Calu3 (cell line): ENCODE data around the gene IRX5. TPM values are rescaled to one million over a fixed set of nuclear protein-coding genes. Genes with fewer than 3 reads are reported as not detected.

Experiments used
- BruUV-seq: library from RNA; stranded (reverse); fragments of 400-500 nt; replicated peaks from 2 replicates; lab custom pipeline; 2021; lab: Mats Ljungman, UMichigan
- CTCF ChIA-PET: fragments of 300-600 bp; sonication (Branson Sonifier 250); formaldehyde crosslinking; loops from one replicate; lab custom pipeline; 2022; ENCODE audit warnings: antibody characterized with exemption; lab: Charles Lee
- DNase-seq: peaks from one replicate; pipeline ENCODE4 v3.0.0; 2022
- H3K27ac Mint-ChIP-seq: one replicate; pipeline ENCODE4 v1.8.0; 2022; ENCODE audit warnings: mixed read lengths; ENCODE audit not compliant: unreplicated experiment
- H3K27me3 Mint-ChIP-seq: one replicate; pipeline ENCODE4 v1.8.0; 2022; ENCODE audit warnings: mixed read lengths; ENCODE audit not compliant: unreplicated experiment
- H3K36me3 Mint-ChIP-seq: one replicate; pipeline ENCODE4 v1.8.0; 2022; ENCODE audit warnings: mild to moderate bottlenecking, moderate library complexity, mixed read lengths; ENCODE audit not compliant: insufficient read depth, unreplicated experiment
- H3K4me1 Mint-ChIP-seq: one replicate; pipeline ENCODE4 v1.8.0; 2022; ENCODE audit warnings: mild to moderate bottlenecking, low read depth, mixed read lengths; ENCODE audit not compliant: unreplicated experiment
- H3K4me3 Mint-ChIP-seq: one replicate; pipeline ENCODE4 v1.8.0; 2022; ENCODE audit warnings: mild to moderate bottlenecking, low read depth, moderate library complexity, mixed read lengths; ENCODE audit not compliant: unreplicated experiment
- H3K9me3 Mint-ChIP-seq: one replicate; pipeline ENCODE4 v1.8.0; 2022; ENCODE audit warnings: low read depth, mixed read lengths; ENCODE audit not compliant: unreplicated experiment
- intact Hi-C: fragments of 100-400 bp; cut with micrococcal nuclease; formaldehyde crosslinking; loops from one replicate; pipeline ENCODE4 v1.10.0; 2022; ENCODE audit not compliant: unreplicated experiment
- total RNA-seq: library from RNA; stranded (reverse); gene quantifications from 2 replicates; pipeline ENCODE4 v1.2.3, GENCODE V29; 2022
- TF ChIP-seq, protein P1 (sequence below): fragments of 200-600 bp; IDR thresholded peaks from one replicate; pipeline ENCODE4 v1.8.0; 2022; ENCODE audit warnings: antibody characterized with exemption; ENCODE audit not compliant: unreplicated experiment

IRX5 gene
- total RNA-seq, 1 experiment from 2014 or later, result 2.5 TPM

DNA sequence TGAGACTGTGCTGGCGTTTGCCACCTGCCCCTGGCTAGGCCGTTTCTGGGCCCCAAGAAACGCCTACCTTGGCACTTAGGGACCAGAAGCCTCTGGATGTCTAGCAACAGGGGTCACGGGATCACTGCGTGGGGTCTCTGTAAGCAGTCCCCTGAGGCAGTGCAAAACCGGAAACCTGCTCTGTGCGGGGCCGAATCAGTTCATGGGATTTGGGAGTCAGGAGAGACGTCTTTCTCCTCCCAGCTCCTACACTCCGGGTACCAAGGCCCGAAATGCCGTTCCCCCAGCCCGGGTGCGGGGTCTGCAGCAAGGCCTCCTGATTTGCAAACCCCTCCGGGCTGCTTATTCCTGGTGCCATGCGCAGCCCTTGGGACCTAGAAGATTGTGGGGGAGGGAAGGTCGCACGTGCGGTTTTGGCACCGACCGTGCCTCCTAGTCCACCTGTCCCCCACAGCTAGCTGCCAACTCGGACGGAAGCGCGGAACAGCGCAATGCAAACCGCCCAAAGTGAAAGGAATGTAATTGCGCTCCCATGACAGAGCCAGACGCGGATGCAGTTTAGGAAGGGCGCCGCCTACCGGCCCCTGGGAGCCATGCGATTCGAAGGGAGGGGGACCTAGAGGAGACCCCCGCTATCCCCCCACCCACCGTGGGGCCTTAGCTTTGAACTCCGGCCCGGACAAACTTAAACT, 6.5 kb downstream of the IRX5 start:
- H3K27me3 Mint-ChIP-seq, result no peaks in the 10 kb centered on the region
- H3K4me1 Mint-ChIP-seq, result no peaks in the 10 kb centered on the region
- TF ChIP-seq, protein P1, sequence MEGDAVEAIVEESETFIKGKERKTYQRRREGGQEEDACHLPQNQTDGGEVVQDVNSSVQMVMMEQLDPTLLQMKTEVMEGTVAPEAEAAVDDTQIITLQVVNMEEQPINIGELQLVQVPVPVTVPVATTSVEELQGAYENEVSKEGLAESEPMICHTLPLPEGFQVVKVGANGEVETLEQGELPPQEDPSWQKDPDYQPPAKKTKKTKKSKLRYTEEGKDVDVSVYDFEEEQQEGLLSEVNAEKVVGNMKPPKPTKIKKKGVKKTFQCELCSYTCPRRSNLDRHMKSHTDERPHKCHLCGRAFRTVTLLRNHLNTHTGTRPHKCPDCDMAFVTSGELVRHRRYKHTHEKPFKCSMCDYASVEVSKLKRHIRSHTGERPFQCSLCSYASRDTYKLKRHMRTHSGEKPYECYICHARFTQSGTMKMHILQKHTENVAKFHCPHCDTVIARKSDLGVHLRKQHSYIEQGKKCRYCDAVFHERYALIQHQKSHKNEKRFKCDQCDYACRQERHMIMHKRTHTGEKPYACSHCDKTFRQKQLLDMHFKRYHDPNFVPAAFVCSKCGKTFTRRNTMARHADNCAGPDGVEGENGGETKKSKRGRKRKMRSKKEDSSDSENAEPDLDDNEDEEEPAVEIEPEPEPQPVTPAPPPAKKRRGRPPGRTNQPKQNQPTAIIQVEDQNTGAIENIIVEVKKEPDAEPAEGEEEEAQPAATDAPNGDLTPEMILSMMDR, result no peak
- no peaks in the 10 kb centered on the region for H3K9me3 Mint-ChIP-seq
- no peak for DNase-seq
- no peak overlapping the region for H3K27ac Mint-ChIP-seq
- no TSS peak for BruUV-seq
- peaks cover 4% of the 10 kb centered on the region for H3K36me3 Mint-ChIP-seq
- intact Hi-C loops, result no loop called here
- CTCF ChIA-PET, result no interaction called here
- no peak overlapping the region for H3K4me3 Mint-ChIP-seq

DNA sequence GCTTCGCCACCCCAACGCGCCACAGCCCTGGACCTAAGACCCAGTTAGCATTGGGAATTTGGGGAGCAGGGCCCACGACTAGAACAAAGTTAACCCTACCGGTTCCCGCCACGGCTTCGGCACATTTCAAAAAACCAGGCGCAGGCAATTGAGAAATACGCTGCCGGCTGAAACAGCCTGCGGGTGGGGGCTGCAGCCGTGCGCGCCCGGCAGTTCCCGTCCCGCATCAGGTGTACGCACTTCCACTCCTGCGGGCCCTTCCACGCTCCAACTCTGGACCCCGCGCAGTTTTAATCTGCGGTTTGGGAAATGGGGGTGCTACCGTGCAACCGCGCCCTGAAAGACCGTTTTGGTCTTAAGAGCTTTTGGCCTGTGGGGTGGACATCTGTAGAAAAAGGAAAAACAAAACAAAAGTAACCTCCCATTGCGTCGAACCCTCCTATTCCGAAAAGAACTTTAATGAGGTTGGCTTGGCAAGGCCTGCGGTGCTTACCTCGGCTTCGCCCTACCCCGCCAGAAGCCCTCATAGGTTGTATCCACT, 7.1 kb downstream of the IRX5 start:
- no peaks in the 10 kb centered on the region for H3K4me1 Mint-ChIP-seq
- CTCF ChIA-PET, result no interaction called here
- peaks cover 4% of the 10 kb centered on the region for H3K36me3 Mint-ChIP-seq
- H3K4me3 Mint-ChIP-seq, result no peak overlapping the region
- TF ChIP-seq, protein P1, result no peak
- no peak overlapping the region for H3K27ac Mint-ChIP-seq
- H3K9me3 Mint-ChIP-seq, result no peaks in the 10 kb centered on the region
- intact Hi-C loops, result no loop called here
- H3K27me3 Mint-ChIP-seq, result no peaks in the 10 kb centered on the region
- BruUV-seq, result no TSS peak
- DNase-seq, result no peak

DNA sequence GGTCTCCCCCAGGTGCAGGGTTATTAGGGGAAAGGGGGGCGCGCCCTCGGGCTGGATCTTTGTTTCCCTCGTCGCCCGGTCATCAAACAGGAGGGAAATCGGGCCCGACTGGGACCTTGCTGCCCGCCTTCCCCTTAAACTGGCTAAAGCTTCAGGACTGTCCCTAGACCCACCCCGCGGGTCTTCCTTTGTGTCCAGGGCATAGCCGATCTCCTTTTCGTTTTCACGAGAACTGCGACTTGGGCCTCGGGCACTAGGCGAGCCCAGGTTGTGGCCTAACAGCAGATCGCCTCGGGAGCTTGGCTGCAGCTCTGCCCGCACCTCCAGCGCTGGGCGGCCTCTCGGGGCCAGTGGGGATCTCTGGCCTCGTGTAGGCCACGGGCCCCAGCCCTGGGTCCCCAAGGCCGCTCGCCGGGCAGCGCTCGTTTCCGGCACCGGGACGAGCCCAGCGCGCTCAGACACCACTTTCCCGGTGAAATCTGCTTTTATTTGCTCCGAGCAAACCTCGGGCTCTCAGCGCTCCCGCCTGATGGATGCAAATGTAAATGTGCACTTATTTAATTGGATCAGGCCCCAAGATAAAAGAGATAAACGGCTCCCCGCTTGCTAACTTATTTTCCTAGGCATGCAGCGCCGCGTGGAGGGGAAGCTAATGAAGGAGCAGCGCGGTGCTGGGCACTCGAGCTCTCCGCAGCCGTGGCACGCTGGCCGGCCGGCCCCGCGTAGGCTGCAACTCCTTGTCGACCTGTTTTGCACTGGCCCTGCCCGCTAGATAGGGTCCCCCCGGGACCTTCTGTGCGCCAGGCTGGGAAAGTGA, 7.8 kb downstream of the IRX5 start:
- CTCF ChIA-PET, result no interaction called here
- Mint-ChIP-seq H3K27me3 (no peaks in the 10 kb centered on the region), H3K4me3 (no peak overlapping the region), H3K4me1 (no peaks in the 10 kb centered on the region), H3K36me3 (peaks cover 3% of the 10 kb centered on the region), H3K9me3 (no peaks in the 10 kb centered on the region), H3K27ac (no peak overlapping the region)
- BruUV-seq, result no TSS peak
- intact Hi-C loops, result no loop called here
- no peak for DNase-seq
- TF ChIP-seq, protein P1, result no peak

DNA sequence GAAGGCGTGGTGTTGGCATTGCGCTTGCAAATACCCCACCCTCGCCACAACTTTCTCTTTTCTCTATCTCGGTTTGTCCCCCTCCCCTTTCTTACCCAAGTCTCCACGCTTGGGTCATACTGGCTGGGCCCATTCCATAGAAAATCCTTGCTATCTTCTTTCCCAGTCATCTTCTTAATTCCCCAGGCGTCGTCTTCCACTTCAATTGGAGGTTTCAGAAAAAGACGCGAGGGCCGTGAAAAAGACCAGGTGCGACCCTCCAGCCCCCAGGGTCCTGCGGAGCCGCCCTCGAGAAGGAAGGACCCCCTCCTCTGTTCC, 8.3 kb downstream of the IRX5 start:
- no peaks in the 10 kb centered on the region for H3K27me3 Mint-ChIP-seq
- no peak overlapping the region for H3K27ac Mint-ChIP-seq
- H3K4me1 Mint-ChIP-seq, result no peaks in the 10 kb centered on the region
- CTCF ChIA-PET, result no interaction called here
- H3K36me3 Mint-ChIP-seq, result no peaks in the 10 kb centered on the region
- no peaks in the 10 kb centered on the region for H3K9me3 Mint-ChIP-seq
- H3K4me3 Mint-ChIP-seq, result no peak overlapping the region
- DNase-seq, result no peak
- TF ChIP-seq, protein P1, result no peak
- no TSS peak for BruUV-seq
- intact Hi-C loops, result no loop called here
